Osteoblast (primary cell): ENCODE results near the gene KIF26B. TPM values are rescaled to one million over a fixed set of nuclear protein-coding genes. Genes with fewer than 3 reads are reported as not detected.

Experiments used
- DNase-seq: peaks from one replicate; pipeline ENCODE4 v3.0.0; 2011; ENCODE audit warnings: low spot score, mixed read lengths; ENCODE audit not compliant: insufficient read length; ENCODE audit errors: missing footprints
- H2AFZ ChIP-seq: 2 replicates; pipeline ENCODE4 v1.6.0; 2011; ENCODE audit warnings: mild to moderate bottlenecking, low read length
- H3K27ac ChIP-seq: 2 replicates; pipeline ENCODE4 v1.5.1; 2011; ENCODE audit warnings: mild to moderate bottlenecking, low read depth, low read length, moderate library complexity
- H3K27me3 ChIP-seq: 2 replicates; pipeline ENCODE4 v1.6.0; 2012; ENCODE audit warnings: mild to moderate bottlenecking, control low read depth, inconsistent platforms, low read length, moderate library complexity; ENCODE audit not compliant: insufficient read depth
- H3K36me3 ChIP-seq: 2 replicates; pipeline ENCODE4 v1.5.1; 2011; ENCODE audit warnings: mild to moderate bottlenecking, low read length, control low read depth, moderate library complexity; ENCODE audit not compliant: insufficient read depth
- H3K4me1 ChIP-seq: 2 replicates; pipeline ENCODE4 v1.5.1; 2011; ENCODE audit warnings: mild to moderate bottlenecking, low read length, control low read depth, moderate library complexity; ENCODE audit not compliant: insufficient read depth
- H3K4me2 ChIP-seq: 2 replicates; pipeline ENCODE4 v1.6.0; 2011; ENCODE audit warnings: mild to moderate bottlenecking, low read length; ENCODE audit not compliant: insufficient read depth
- H3K4me3 ChIP-seq: fragments of 200-600 bp; sonication (generic); 3 replicates; pipeline ENCODE4 v1.5.1; 2012; ENCODE audit warnings: mild to moderate bottlenecking, low read length, inconsistent platforms; ENCODE audit not compliant: insufficient read depth
- H3K79me2 ChIP-seq: 2 replicates; pipeline ENCODE4 v1.6.0; 2012; ENCODE audit warnings: mild to moderate bottlenecking, low read length, control low read depth, inconsistent platforms; ENCODE audit not compliant: insufficient read depth
- H3K9me3 ChIP-seq: 2 replicates; pipeline ENCODE4 v1.5.1; 2011; ENCODE audit warnings: low read depth, low read length, control low read depth
- H4K20me1 ChIP-seq: 2 replicates; pipeline ENCODE4 v1.6.0; 2012; ENCODE audit warnings: mild to moderate bottlenecking, low read length, control low read depth; ENCODE audit not compliant: insufficient read depth
- CTCF ChIP-seq: IDR thresholded peaks from 2 replicates; pipeline ENCODE4 v1.5.1; 2011; ENCODE audit warnings: mild to moderate bottlenecking, low read depth, low read length, moderate library complexity; ENCODE audit errors: extremely low read depth
- total RNA-seq: library from RNA; depleted of rRNA; stranded (reverse); fragments of >200 nt; gene quantifications from 2 replicates; pipeline ENCODE4 v1.2.3, GENCODE V29; 2012

The KIF26B gene
- total RNA-seq, 1 donor = 22.1 TPM

DNA sequence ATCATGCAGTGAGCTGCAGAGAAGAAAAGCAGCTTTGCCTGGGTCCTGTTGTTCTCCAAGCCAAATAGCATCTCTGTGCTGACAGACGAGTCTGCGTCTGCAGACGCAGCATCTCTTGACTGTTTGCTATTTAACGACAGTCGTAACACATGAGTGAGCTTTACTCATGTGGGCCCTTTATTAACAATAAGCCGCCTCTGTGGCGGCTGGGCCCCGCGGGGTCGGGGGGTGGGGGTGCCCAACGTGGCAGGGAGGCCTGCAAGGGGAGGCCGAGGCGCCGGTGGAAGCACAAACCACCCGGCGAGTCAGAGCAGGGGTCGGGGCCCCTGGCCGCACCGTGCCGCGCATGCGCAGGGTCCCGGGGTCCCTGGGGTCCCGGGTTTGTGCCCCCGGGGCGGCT is 435.1 kb downstream of the KIF26B start:
- no peaks in the 10 kb centered on the region for H3K27me3 ChIP-seq
- H3K4me1 ChIP-seq = peaks cover 3% of the 10 kb centered on the region
- H3K4me2 ChIP-seq = no peak overlapping the region
- H3K36me3 ChIP-seq = no peaks in the 10 kb centered on the region
- H3K9me3 ChIP-seq = no peaks in the 10 kb centered on the region
- no peak overlapping the region for H3K27ac ChIP-seq
- no peak for TF ChIP-seq CTCF
- no peak overlapping the region for H3K4me3 ChIP-seq
- no peaks in the 10 kb centered on the region for H3K79me2 ChIP-seq
- H2AFZ ChIP-seq = no peak overlapping the region
- DNase-seq = no peak
- no peaks in the 10 kb centered on the region for H4K20me1 ChIP-seq

- Histone ChIP-seq H3K36me3 (no peaks in the 10 kb centered on the region), H3K4me3 (no peak overlapping the region), H3K79me2 (no peaks in the 10 kb centered on the region), H4K20me1 (no peaks in the 10 kb centered on the region), H3K27me3 (no peaks in the 10 kb centered on the region), H3K4me1 (no peaks in the 10 kb centered on the region), H3K9me3 (no peaks in the 10 kb centered on the region), H3K4me2 (no peak overlapping the region), H2AFZ (no peak overlapping the region), H3K27ac (no peak overlapping the region)
- no peak for TF ChIP-seq CTCF
- no peak for DNase-seq
Observed at GRCh38 chr1:245590726-245591125, 435.9 kb downstream of the KIF26B start.

GRCh38 chr1:245591346-245592188 is 436.8 kb downstream of the KIF26B start:
- DNase-seq = peak; percentile 48
- H3K9me3 ChIP-seq = no peaks in the 10 kb centered on the region
- no peak overlapping the region for H3K4me2 ChIP-seq
- H3K27me3 ChIP-seq = no peaks in the 10 kb centered on the region
- no peaks in the 10 kb centered on the region for H4K20me1 ChIP-seq
- H2AFZ ChIP-seq = no peak overlapping the region
- no peaks in the 10 kb centered on the region for H3K36me3 ChIP-seq
- TF ChIP-seq CTCF = no peak
- no peaks in the 10 kb centered on the region for H3K79me2 ChIP-seq
- no peak overlapping the region for H3K4me3 ChIP-seq
- no peak overlapping the region for H3K27ac ChIP-seq
- H3K4me1 ChIP-seq = no peaks in the 10 kb centered on the region

- Histone ChIP-seq H3K4me2 (no peak overlapping the region), H4K20me1 (no peaks in the 10 kb centered on the region), H3K4me1 (no peaks in the 10 kb centered on the region), H3K27ac (no peak overlapping the region), H3K27me3 (no peaks in the 10 kb centered on the region), H3K9me3 (no peaks in the 10 kb centered on the region), H2AFZ (no peak overlapping the region), H3K79me2 (no peaks in the 10 kb centered on the region), H3K36me3 (no peaks in the 10 kb centered on the region), H3K4me3 (no peak overlapping the region)
- no peak for TF ChIP-seq CTCF
- no peak for DNase-seq
Observed at GRCh38 chr1:245592189-245592460, 437.3 kb downstream of the KIF26B start.
